K562 (cell line): ENCODE results near the gene FAM50A. TPM values are rescaled to one million over a fixed set of nuclear protein-coding genes. Genes with fewer than 3 reads are reported as not detected.

Source experiments
- ATAC-seq: fragments of 200-7000 bp; cut with Tn5 transposase; 3 replicates; pipeline ENCODE4 v1.9.1; 2020; ENCODE audit warnings: moderate library complexity
- BruUV-seq: library from RNA; stranded (reverse); fragments of 400-500 nt; replicated peaks from 2 replicates; lab custom pipeline; 2021; lab: Mats Ljungman, UMichigan
- CTCF ChIA-PET: fragments of 300-600 bp; formaldehyde crosslinking; extraction: SDS; loops from one replicate; lab custom pipeline; 2021; ENCODE audit warnings: low intra/inter-chr PET ratio; lab: Yijun Ruan, JAX
- POLR2A ChIA-PET: fragments of 300-600, 350-650 bp; sonication (Branson Sonifier 250); formaldehyde crosslinking; extraction: SDS; loops from one replicate; lab custom pipeline; 2021; ENCODE audit warnings: antibody characterized with exemption, inconsistent platforms; lab: Yijun Ruan, JAX
- DNase-seq, 4 experiments: peaks; one replicate each; pipeline versions ENCODE4 v3.0.0 to v3.0.0-alpha.2; 2011 to 2018; ENCODE audit warnings: low spot score in 3 of 4, mixed read lengths in 3 of 4; ENCODE audit errors: extremely low read depth in 1 of 4
- FAIRE-seq: peaks from 2 replicates; lab custom pipeline; 2011; peaks lifted over from hg19 to GRCh38; lab: Jason Lieb, UNC
- H2AFZ ChIP-seq: 2 replicates; pipeline ENCODE4 v1.6.0; 2011; ENCODE audit warnings: low read depth, low read length, control low read depth, inconsistent platforms
- H3K27ac ChIP-seq: fragments of 200-600 bp; 3 replicates; pipeline ENCODE4 v1.8.0; 2011; ENCODE audit warnings: low read depth, mild to moderate bottlenecking, control low read depth, inconsistent platforms, low read length, moderate library complexity, mixed read lengths; ENCODE audit errors: extremely low read depth
- H3K27me3 ChIP-seq, 2 experiments: fragments of 300-600 bp in 1 of 2; 2 replicates in 1 of 2; 3 replicates in 1 of 2; pipeline versions ENCODE4 v1.6.0 to v1.8.0; 2011; ENCODE audit warnings: inconsistent platforms in 2 of 2, low read length in 2 of 2, mild to moderate bottlenecking in 1 of 2, mixed read lengths in 1 of 2, moderate library complexity in 1 of 2; ENCODE audit not compliant: control insufficient read depth in 2 of 2, insufficient read depth in 2 of 2
- H3K36me3 ChIP-seq: fragments of 300-600 bp; 3 replicates; pipeline ENCODE4 v1.8.0; 2011; ENCODE audit warnings: mild to moderate bottlenecking, low read length, inconsistent platforms; ENCODE audit not compliant: control insufficient read depth, insufficient read depth
- H3K4me1 ChIP-seq, 2 experiments: fragments of 200-600 bp in 1 of 2; replicated peaks in 1 of 2; 2 replicates in 1 of 2; 3 replicates in 1 of 2; pipeline versions ENCODE4 v1.5.1 to v1.8.0; 2011; ENCODE audit warnings: inconsistent platforms in 2 of 2, low read length in 2 of 2, mild to moderate bottlenecking in 1 of 2, mixed read lengths in 1 of 2, moderate library complexity in 1 of 2; ENCODE audit not compliant: control insufficient read depth in 2 of 2, insufficient read depth in 2 of 2
- H3K4me2 ChIP-seq: 2 replicates; pipeline ENCODE4 v1.6.1; 2011; ENCODE audit warnings: low read length, control low read depth, inconsistent platforms, mixed read lengths; ENCODE audit not compliant: insufficient read depth
- H3K4me3 ChIP-seq: fragments of 200-600 bp; sonication (generic), shearing (Covaris generic); 2 replicates; pipeline ENCODE4 v1.5.1; 2016; ENCODE audit warnings: control low read depth, inconsistent platforms
- H3K79me2 ChIP-seq: fragments of 200-600 bp; 3 replicates; pipeline ENCODE4 v1.8.0; 2011; ENCODE audit warnings: low read length, inconsistent platforms; ENCODE audit not compliant: control insufficient read depth, insufficient read depth
- H3K9ac ChIP-seq, 2 experiments: 2 replicates each; pipeline versions ENCODE4 v1.6.0 to v1.6.1; 2011; ENCODE audit warnings: low read depth in 2 of 2, low read length in 2 of 2, control low read depth in 1 of 2, inconsistent platforms in 1 of 2, mild to moderate bottlenecking in 1 of 2, mixed read lengths in 1 of 2; ENCODE audit not compliant: insufficient read depth in 1 of 2
- H3K9me1 ChIP-seq: one replicate; pipeline ENCODE4 v1.6.0; 2011; ENCODE audit warnings: inconsistent platforms, mild to moderate bottlenecking, low read length, moderate library complexity; ENCODE audit not compliant: control insufficient read depth, insufficient read depth
- H3K9me3 ChIP-seq: replicated peaks from 2 replicates; pipeline ENCODE4 v1.5.1; 2011; ENCODE audit warnings: low read depth, low read length, inconsistent platforms; ENCODE audit not compliant: control insufficient read depth, insufficient read depth
- H4K20me1 ChIP-seq: replicated peaks from 2 replicates; pipeline ENCODE4 v1.6.1; 2011; ENCODE audit warnings: low read length, inconsistent platforms, mixed read lengths; ENCODE audit not compliant: control insufficient read depth, insufficient read depth
- CBX8 ChIP-seq: fragments of 200-600 bp; sonication (generic); IDR thresholded peaks from 2 replicates; pipeline ENCODE4 v1.6.1; 2012; ENCODE audit warnings: borderline replicate concordance, mixed run types, low read depth, mild to moderate bottlenecking, moderate library complexity, mixed read lengths, low read length, control low read depth, inconsistent platforms; ENCODE audit not compliant: poor library complexity, severe bottlenecking; ENCODE audit errors: extremely low read depth
- EP300 ChIP-seq: IDR thresholded peaks from 2 replicates; pipeline ENCODE4 v1.6.1; 2012; ENCODE audit warnings: low read length, improper control_type of control experiment
- POLR2G ChIP-seq: fragments of 200-400 bp; formaldehyde crosslinking; IDR thresholded peaks from 2 replicates; pipeline ENCODE4 v1.6.1; 2017; ENCODE audit warnings: low read depth, mild to moderate bottlenecking, antibody characterized with exemption, low read length, moderate library complexity
- ZNF695 ChIP-seq: fragments of 450-650 bp; formaldehyde crosslinking; IDR thresholded peaks from 2 replicates; pipeline ENCODE4 v1.4.0; 2020; ENCODE audit warnings: mild to moderate bottlenecking, moderate library complexity
- WGBS: fragments of 100-300 bp; shearing (Covaris generic); methylation state at CpG from one replicate; pipeline ENCODE4 v1.1.6; 2016; ENCODE audit warnings: low coverage, mixed read lengths; ENCODE audit not compliant: insufficient coverage; ENCODE audit errors: missing lambda C conversion rate; 5-methylcytosine and 5-hydroxymethylcytosine counted together
- in situ Hi-C: fragments of 300-500 bp; cut with MboI; formaldehyde crosslinking; loops from 4 replicates; pipeline ENCODE4 v1.15.0; 2018; ENCODE audit warnings: inconsistent platforms, mixed read lengths
- intact Hi-C: fragments of 100-400 bp; cut with micrococcal nuclease; formaldehyde crosslinking; loops from 2 replicates; pipeline ENCODE4 v1.14.2; 2022
- polyA plus RNA-seq, 8 experiments: library from polyadenylated mRNA; depleted of rRNA in 4 of 8; stranded (reverse) in 5 of 8; unstranded in 3 of 8; fragments of >200 nt; fragmentation: Nextera tagmentation in 2 of 8; fragmentation: Illumina TruSeq in 1 of 8; extraction: Ambion mirVana in 2 of 8; extraction: Trizol in 1 of 8; gene quantifications; 2 replicates each; pipeline versions ENCODE4 v1.2.1 to v1.2.3, GENCODE V29; 2011 to 2014; ENCODE audit warnings: inconsistent platforms in 1 of 8, missing spikeins in 1 of 8
- total RNA-seq, 7 experiments: library from RNA; depleted of rRNA in 6 of 7; stranded (reverse); fragments of >200 nt in 6 of 7; fragmentation: Illumina TruSeq in 2 of 7; extraction: Trizol in 2 of 7; gene quantifications; 2 replicates each; pipeline versions ENCODE4 v1.2.1 to v1.2.3, GENCODE V29; 2011 to 2021; ENCODE audit warnings: low replicate concordance in 1 of 7

Gene FAM50A
- total and polyA plus RNA-seq, 9 of the 15 experiments (the other 6 are each of a cell fraction or from before 2014, with no cell fraction given), result 4.4 to 114 (median 67.3) TPM

- ATAC-seq (peak; percentile 37; the same call in 2 of the 3 replicates), DNase-seq (no peak), FAIRE-seq (no peak)
- no peaks in the 10 kb centered on the region for H3K36me3 ChIP-seq
- TF ChIP-seq CBX8 (no peak), POLR2G (peak; percentile 14), EP300 (no peak), ZNF695 (CRISPR knock-in tag) (no peak)
- H3K27me3 ChIP-seq, result no peaks in the 10 kb centered on the region
- ChIA-PET POLR2A (interaction anchor here (0.6 to 3.2 kb wide), 5 partner anchors 10 to 94 kb away, joined by 4 to 11 read pairs (median 6); partner anchors contain the start of gene RPL10), CTCF (no interaction called here)
- H3K4me1 ChIP-seq, result peaks cover 0 to 20% of the 10 kb centered on the region in 2 experiments; a peak in 2 of 5 replicates
- H2AFZ ChIP-seq, result no peak overlapping the region
- no peaks in the 10 kb centered on the region for H3K9me3 ChIP-seq
- H3K4me3 ChIP-seq, result no peak overlapping the region
- H4K20me1 ChIP-seq, result no peaks in the 10 kb centered on the region
- no peak overlapping the region for H3K4me2 ChIP-seq
- H3K27ac ChIP-seq, result no peak overlapping the region
- in situ Hi-C loops (no loop called here), intact Hi-C loops (no loop called here)
- peak overlapping the region in 1 of 2 experiments; percentile 74; a peak in 2 of 4 replicates for H3K9ac ChIP-seq
- no TSS peak for BruUV-seq
- H3K9me1 ChIP-seq, result no peaks in the 10 kb centered on the region
- 70% methylated on average over 7 of the region's 19 CpGs for WGBS
- no peaks in the 10 kb centered on the region for H3K79me2 ChIP-seq
These were observed 24.1 kb upstream of the FAM50A start for GRCh38 chrX:154419688-154420401.
